NOMO-1 treated with DMSO at 0.1 percent for 48 hours (cell line): ENCODE results near the gene NSD1.
"Not testable (repeated sequence)": the region's sequence is repeated elsewhere in the genome, so short reads cannot be mapped to it uniquely, and the experiment has no call there.

Source experiments
- DNase-seq: peaks from one replicate; lab custom pipeline; 2025; ENCODE audit not compliant: unreplicated experiment; lab: John Stamatoyannopoulos, UW

The NSD1 gene

DNA sequence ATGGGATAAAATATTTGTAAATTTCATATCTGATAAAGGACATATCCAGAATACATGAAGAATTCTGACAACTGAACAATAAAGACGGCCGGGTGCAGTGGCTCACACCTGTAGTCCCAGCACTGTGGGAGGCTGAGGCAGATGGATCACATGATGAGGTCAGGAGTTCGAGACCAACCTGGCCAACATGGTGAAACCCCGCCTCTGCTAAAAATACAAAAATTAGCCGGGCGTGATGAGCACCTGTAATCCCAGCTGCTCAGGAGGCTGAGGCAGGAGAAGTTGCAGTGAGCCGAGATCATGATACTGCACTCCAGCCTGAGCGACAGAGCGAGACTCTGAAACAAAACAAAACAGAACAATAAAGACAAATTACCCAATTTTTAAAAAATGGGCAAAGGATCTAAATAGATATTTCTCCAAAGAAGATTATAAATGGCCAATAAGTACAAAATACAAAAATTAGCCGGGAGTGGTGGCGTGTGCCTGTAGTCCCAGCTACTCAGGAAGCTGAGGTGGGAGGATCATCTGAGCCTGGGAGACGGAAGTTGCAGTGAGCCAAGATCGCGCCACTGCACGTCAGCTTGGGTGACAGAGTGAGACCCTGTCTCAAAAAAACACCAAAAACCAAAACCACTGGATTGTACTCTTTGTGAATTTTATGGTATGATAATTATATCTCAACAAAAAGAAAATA lies 9.6 kb upstream of the NSD1 start:
- DNase-seq, result no peak

DNA sequence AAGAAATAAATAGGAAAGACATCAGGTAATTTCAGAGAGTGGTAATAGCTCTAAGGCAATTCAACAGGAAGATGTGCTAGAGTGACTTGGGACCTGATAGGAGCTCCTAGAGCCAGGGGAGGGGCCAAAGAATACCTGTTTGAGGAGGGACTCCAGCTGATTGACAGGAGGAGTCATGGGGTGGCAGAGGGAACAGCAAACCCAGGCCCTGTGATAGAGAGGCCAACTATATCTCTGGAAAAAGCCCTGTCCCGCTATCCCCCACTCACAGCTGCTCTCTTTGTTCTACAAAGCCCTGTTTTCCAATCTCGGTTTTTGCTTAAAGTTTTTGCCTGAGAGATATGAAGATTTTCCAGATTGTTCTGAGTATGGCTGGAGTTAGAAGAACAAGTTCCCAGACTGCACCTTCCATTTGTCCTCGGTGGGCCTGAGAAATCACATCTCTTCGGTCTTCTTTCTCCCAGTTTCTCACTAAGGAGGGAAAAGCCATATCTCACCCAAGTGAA lies 9.0 kb upstream of the NSD1 start:
- no peak for DNase-seq

DNA sequence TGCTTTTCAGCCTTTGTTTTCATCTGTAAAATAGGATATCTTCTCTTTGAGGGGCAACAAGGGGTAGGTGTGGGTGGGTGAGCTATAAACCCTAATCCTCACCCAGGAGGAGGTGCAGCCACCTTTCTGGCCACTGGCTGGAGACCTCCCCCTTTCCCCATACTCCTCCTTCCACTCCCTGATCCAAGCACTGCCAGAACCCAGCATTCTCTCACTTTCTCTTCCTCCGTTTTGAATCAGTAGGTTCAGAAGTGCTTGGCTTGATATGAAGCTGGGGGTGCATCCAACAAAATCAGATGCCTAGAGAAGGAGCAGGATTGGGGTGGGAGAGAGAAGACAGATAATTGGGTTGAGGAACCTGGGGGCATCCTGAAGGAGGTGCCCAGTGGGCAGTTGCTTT lies 6.8 kb upstream of the NSD1 start:
- DNase-seq, result no peak

DNA sequence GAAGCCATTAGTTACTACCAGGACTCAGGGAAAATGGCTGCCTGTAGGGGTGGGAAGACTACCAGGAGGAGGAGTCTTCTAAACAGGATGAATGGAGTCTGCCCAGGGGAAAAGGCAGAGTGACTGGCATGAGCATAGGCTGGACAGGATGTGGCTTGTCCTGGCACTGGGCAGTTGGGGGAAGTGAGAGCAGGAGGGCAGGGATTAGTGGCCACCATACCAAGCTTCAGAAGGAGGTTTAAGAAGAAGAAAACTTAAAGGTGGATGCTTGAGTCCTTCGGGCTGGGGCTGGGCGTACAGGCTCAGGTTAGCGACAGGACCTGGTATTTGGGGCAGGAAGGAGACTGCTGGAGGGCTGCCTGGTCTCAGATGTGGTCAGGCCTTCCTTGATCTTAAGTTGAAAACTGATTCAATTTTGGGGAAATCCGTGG lies 5.0 kb upstream of the NSD1 start:
- DNase-seq, result no peak

DNA sequence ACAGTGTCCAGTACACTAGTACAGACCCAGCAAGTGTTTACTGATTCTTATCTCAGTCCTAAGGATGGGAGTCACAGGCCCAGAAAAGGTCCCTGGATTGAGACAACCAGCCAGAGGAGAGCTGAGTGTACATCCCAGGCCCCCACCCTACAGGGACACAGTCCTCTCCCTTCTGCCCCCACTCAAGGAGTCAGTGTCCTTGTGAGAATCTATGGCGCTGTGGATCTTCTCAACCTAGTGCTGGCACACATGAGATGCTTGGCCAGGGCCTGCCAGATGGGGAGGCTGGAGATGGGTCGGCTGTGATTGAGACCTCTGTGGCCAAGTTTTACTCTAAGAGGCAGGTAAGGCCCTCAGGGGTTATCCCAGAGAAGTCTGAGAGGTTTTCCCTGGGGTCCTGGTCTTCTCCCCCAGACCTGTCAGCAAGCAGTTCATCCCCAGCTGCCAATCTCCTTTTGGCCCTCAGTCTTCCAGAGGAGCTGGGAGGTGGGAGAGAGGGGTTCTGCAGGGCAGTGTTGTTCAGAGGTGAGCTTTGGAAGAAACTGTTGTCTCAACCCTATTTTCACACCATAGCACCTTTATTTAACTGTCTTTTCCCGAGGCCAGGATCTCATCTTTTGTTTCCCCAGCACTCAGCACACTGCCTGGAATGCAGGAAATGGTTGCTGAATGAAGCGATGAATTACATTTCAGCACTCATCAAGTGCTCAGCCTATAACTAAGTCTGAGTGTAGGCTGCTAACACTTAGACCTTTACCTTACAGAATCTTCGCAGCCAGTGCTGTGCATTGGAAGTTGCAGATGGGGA lies 3.2 kb upstream of the NSD1 start:
- DNase-seq, result no peak

DNA sequence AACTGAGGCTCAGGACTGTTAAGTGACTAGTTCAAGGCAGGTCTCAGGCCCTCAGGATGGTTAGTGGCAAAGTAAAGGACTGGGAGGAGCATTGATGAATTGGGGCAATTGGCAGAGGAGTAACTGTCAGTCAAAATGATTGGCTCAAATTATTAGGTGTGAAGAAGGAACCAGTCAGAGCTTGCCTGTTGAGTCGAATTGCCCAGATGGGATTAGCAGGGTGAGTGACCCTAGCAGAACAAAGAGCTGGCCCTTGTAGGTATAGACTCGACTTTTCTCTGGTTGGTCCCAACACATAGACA lies 2.6 kb upstream of the NSD1 start:
- DNase-seq, result no peak

DNA sequence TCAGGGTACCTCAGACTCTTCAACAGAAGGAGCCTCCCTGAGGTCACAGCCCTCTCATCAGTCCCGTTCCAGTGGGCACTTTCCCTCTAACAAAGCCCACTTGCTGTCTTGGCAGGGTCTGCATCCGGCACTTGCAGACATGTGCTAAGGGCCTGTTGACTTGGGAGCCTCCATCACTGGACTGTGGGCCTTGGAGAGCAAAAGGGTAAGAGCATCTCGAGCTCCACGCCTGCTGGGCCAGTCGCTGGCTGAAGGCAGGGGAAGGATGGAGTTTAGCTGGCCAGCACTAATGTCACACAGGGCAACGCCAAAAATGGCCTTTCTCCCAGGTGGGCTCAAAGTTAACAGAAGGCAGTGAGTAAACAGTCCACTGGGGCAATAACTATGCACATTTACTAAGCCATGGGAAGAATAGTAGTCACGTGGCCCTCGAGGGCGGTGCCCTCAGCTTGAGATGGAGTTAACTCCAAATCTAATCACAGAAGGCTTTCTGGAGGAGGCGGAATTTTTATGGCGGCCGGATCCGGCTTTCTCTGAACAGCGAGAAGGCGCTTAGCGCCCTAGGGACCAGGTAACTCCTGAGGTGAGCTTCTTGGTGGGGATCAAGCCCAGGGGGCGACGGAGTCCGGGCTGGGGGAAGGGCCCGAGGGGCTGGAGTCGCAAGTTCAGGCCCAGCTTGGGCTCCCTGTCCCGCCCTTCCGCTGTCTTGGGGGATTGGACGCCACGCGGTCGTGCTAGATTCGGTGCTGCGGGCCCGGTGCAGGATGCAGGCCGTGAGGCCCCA lies 2.0 kb upstream of the NSD1 start:
- no peak for DNase-seq

DNA sequence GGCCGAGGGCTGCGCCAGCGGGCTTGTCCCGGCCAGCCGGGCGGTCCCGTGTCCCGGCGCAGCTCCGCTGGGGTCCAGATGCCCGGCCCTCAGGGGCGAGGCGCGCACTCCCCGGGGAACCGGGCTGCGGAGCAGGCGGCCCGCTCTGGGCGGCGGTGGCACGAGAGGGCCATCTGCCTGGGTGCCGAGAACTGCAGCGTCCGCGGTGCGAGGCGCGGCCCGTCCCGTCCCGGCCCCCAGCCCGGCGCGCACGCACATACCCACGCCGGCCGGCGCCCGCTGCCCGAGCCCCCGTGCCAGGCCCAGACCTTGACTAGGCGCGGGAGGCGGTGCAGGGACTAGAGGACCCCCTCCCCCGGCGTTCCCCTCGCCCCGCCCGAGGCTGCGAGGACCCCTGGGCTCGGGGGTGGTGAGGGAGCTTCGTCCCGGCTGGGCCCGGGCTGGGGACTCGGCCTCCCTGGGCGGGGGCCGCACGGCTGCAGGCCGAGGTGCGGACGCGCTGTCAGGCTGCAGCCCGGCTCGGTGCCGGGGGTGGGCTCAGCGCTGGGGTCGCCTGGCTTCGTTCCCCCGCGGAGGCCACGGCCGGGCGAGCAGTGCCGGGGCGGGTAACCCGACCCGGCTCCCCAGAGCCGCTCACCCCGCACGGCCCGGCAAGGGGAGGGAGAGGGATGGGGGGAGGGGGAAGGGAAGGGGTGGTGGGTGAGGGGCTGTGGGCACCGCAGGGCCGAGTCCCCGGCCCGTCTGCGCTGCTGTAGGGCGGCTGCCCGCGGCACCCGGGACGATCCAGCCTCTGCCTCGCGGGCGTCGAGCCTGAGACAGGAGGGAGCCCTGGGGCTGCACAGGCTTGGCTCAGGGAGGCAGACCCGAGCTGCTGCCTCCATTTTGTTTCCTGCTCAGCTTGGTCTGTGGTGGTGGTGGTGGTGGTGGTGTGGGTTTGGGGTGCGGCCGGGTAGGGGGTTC lies 1.2 kb upstream of the NSD1 start:
- DNase-seq, result no peak

DNA sequence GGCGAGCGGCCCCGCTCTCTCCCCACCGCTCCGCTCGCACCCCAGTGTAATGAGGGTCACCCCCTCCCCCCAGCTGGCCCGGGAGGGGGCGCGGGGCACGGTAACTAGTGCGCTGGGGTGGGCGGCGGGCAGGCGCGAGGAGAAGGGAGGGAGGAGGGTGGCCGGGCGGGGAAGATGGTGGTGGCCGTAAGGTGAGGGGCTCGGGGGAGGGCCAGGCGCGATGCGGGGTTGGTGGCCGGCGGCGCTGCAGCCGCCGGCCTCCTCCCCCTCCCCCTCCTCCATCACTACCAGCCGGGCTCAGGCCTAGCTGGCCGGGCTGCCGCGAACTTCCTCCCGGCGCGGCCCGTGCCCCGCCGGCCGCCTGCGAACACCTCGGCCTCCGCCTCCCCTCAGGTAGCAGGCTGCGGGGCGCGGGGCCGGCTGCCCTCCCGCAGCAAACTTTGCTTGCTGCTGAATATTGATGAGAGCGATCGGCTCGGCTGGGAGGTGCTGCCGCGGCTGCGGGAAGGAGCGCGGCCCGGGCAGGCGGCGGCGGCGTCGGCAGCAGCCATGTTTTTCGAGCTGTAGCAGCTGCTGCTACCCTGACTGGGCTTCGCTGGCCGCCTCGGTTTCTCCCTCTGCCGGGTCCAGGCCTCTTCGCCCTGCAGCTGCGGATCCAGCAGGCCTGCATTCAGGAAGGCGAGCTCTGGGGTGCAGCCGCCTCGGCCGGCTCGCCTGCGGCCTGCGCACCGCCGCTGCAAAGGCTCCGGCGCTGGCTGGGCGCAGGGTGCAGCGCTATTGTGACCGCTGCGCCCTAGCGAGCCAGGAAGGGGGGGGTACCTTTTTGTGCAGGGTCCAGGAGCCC lies 502 bp downstream of the NSD1 start:
- peak; percentile 37 for DNase-seq

DNA sequence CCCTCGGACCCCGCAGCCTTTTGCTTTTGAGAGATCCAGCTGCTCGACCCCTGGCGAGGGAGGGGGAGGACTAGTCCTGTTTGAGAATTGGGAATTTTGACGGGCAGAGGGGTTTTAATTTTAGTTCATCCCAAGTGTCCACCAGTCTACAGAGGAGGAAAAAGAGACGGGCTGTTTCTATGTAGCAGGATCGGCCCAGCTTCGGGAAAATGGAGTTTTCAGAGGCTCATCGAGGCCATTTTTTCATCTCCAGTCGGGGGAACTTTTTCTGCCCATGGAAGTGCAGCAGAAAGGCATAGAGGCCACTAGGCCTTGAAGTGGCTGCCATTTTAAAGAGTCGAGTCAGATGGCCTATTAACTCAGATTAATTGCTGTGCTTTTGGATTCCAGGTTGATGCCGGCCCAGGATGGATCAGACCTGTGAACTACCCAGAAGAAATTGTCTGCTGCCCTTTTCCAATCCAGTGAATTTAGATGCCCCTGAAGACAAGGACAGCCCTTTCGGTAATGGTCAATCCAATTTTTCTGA lies 1.2 kb downstream of the NSD1 start:
- no peak for DNase-seq

DNA sequence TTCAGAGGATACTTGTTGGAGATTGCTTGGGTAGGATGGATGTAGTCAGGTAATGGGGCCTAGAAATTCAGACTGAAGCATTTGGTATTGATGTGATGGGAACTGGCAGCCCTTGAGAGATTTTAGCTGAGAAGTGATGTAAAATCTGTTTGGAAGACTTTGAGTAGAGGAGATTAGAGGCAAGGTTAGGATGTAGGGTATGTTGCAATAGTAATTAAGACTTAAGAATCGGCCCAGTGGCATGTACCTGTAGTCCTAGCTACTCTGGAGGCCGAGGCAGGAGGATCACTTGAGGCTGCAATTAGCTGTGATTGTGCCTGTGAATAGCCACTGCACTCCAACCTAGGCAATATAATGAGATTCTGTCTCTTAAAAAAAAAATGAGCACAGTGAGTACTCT lies 6.7 kb downstream of the NSD1 start:
- DNase-seq, result no peak

DNA sequence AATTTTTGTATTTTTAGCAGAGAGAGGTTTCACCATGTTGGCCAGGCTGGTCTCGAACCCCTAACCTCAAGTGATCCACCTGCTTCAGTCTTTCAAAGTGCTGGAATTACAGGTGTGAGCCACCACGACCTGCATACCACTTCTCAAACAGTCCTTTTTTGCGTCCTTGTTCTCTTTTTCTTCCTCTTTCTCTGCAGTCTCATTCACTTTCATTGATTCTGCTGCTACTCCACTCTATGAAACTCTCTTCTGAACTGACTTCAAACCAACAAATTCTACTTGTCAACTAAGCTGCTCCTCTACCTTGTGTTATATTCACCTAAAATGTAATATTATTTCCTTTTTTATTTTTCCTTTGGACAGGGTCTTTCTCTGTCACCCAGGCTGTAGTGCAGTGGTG lies 7.9 kb downstream of the NSD1 start:
- DNase-seq, result no peak

DNA sequence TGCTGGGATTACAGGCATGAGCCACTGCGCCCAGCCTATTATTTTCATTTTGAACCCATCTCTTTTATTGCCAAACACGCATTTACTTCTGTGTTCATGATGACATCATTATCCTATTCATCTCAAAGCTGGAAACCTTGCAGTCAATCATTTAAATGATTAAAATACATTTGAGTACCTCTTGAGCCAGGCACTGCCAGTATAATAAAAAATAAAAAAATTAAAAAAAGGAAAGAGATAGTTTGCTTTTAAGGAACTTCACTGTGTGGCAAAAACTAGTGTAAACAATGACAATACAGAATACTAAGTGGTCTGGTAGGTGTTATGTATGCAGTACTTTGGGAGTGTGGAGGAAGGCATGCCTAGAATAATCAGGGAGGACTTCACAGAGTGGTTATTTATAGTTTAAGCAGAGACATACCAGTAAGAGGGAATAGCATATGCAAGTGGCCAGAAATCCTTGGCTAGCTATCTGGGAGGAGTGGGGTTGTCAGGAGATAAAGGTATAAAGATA lies 8.6 kb downstream of the NSD1 start:
- no peak for DNase-seq

DNA sequence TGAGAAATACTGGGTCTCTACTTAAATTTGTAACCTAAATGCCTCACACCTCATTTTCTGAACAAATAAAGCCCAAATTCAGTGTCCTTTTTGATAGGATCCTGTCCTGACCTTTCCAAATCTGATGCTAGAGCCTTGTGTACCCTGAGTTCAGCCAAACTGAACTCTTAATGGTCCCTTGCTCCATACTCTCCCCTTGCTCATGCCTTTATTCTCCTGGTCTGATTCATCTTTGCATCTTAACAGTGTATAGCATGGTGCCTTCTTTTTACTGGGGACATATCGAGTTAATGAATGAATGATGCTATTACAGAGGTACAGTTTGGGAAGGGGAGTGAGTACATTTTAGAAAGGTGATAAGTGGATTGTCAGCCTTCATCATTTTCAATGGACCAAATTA lies 9.2 kb downstream of the NSD1 start:
- DNase-seq, result no peak

DNA sequence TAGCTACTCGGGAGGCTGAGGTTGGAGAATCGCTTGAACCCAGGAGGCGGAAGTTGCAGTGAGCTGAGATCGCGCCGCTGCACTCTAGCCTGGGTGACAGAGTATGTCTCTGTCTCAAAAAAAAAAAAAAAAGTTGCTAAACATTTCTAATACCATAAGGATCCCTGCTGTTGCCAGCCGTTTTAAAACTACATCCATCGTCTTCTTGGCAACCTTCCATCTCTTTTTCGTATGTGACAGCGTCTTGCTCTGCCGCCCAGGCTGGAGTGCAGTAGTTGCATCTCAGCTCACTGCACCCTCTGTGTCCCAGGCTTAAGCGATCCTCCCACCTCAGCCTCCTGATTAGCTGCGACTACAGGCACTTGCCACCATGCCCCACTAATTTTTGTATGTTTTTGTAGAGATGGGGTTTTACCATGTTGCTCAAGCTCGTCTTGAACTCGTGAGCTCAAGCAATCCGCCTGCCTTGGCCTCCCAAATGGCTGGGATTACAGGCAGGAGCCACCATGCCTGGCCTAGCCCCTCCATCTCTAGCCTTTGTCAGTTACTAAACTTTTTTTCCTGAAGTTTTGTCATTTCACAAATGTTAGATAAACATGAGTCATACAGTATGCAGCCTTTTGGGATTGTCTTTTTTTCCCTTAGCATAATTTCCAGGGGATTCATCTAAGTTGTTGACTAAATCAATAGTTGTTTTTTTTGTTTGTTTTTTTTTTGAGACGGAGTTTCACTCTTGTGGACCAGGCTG lies 13.5 kb downstream of the NSD1 start:
- no peak for DNase-seq

DNA sequence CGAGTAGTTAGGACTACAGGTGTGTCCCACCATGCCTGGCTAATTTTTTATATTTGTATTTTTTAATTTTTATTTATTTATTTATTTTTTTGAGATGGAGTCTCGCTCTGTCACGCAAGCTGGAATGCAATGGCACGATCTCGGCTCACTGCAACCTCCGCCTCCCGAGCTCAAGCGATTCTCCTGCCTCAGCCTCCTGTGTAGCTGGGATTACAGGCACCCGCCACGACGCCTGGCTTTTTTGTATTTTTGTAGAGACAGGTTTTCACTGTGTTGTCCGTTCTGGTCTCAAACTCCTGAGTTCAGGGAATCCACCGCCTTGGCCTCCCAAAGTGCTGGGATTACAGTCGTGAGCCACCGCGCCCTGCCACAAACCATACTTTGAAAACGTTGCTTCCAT lies 16.5 kb downstream of the NSD1 start:
- not testable (repeated sequence) for DNase-seq

DNA sequence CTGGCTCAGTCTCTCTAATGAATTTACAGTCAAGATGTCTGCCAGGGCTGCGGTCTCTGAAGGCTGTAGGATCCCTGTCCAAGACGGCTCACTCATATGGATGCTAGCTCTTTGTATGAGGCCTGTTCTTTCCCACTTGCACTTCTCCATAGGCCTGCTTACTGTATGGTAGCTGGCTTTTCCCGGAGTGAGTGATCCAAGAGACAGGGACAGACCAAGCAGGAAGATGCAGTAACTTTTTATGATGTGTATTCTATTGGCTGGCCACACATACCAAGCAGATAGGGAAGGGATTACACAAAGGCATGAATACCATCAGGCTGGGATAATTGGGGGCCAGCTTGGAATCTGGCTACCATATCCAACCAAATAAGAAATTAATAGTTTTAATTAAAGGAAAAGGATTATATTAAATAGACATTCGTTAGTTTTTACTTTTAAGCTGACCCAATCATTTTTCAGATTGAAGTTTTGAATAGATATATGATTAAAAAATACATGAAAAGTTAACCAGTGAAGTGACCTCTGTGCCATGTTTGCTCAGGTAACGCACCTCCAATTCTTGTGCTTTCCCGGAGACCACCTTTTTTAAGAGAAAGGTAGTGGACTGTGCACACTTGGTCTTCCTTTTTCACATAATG lies 20.6 kb downstream of the NSD1 start:
- no peak for DNase-seq

DNA sequence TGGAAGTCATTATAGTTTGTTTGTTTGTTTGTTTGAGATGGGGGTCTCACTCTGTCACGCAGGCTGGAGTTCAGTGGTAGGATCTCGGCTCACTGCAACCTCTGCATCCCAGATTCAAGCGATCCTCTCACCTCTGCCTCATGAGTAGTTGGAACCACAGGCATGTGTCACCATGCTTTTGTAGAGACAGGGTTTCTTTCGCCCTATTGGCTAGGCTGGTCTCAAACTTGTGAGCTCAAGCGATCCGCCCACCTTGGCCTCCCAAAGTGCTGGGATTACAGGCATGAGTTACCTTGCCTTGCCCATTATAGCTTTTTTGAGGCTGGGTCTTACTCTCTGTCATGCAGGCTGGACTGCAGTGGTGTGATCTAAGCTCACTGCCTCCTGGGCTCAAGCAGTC lies 28.8 kb downstream of the NSD1 start:
- DNase-seq, result no peak
